HG03025 (cell line): Measurements from ENCODE around the gene SOAT1.
"Not testable (repeated sequence)": the region's sequence is repeated elsewhere in the genome, so short reads cannot be mapped to it uniquely, and the experiment has no call there.

Experiments
- ATAC-seq: cut with Tn5 transposase; IDR thresholded peaks from one replicate; pipeline ENCODE4 v1.9.1; 2021; ENCODE audit warnings: mild to moderate bottlenecking, moderate library complexity; ENCODE audit not compliant: unreplicated experiment, low FRiP score

The SOAT1 gene

GRCh38 chr1:179293340-179294327 is at the start of gene SOAT1:
Gene SOAT1, plus strand, starts transcription at chr1:179293797. Its CDS starts 8,888 bp downstream, at chr1:179302685.
- peak; percentile 98 for ATAC-seq

GRCh38 chr1:179245426-179245825 is 48.2 kb upstream of the SOAT1 start:
- ATAC-seq = not testable (repeated sequence)

- no peak for ATAC-seq
Observed at GRCh38 chr1:179247923-179248322, 45.7 kb upstream of the SOAT1 start.

- ATAC-seq = no peak
Observed at GRCh38 chr1:179251675-179252074, 41.9 kb upstream of the SOAT1 start.

- no peak for ATAC-seq
Observed at GRCh38 chr1:179252606-179253005, 41.0 kb upstream of the SOAT1 start.

GRCh38 chr1:179253286-179253972 is 40.2 kb upstream of the SOAT1 start:
- ATAC-seq = no peak

- no peak for ATAC-seq
Observed at GRCh38 chr1:179262183-179262582, 31.4 kb upstream of the SOAT1 start.

- no peak for ATAC-seq
Observed at GRCh38 chr1:179263121-179263520, 30.5 kb upstream of the SOAT1 start.

- no peak for ATAC-seq
Observed at GRCh38 chr1:179264507-179264906, 29.1 kb upstream of the SOAT1 start.

GRCh38 chr1:179269071-179269470 is 24.5 kb upstream of the SOAT1 start:
- ATAC-seq = no peak

GRCh38 chr1:179274424-179274823 is 19.2 kb upstream of the SOAT1 start:
- not testable (repeated sequence) for ATAC-seq

GRCh38 chr1:179278920-179279319 is 14.7 kb upstream of the SOAT1 start:
- no peak for ATAC-seq

- ATAC-seq = no peak
Observed at GRCh38 chr1:179283992-179284391, 9.6 kb upstream of the SOAT1 start.

GRCh38 chr1:179287946-179288345 is 5.7 kb upstream of the SOAT1 start:
- ATAC-seq = no peak

GRCh38 chr1:179288977-179289376 is 4.6 kb upstream of the SOAT1 start:
- ATAC-seq = no peak

GRCh38 chr1:179295164-179295755 is 1.7 kb downstream of the SOAT1 start:
- no peak for ATAC-seq

- ATAC-seq = no peak
Observed at GRCh38 chr1:179296356-179297104, 2.9 kb downstream of the SOAT1 start.

- ATAC-seq = no peak
Observed at GRCh38 chr1:179297105-179297378, 3.4 kb downstream of the SOAT1 start.

GRCh38 chr1:179298952-179299351 is 5.4 kb downstream of the SOAT1 start:
- no peak for ATAC-seq

- ATAC-seq = no peak
Observed at GRCh38 chr1:179300112-179300511, 6.5 kb downstream of the SOAT1 start.

GRCh38 chr1:179302070-179302469 is 8.5 kb downstream of the SOAT1 start:
- no peak for ATAC-seq
